Measurements from ENCODE around the gene ZDHHC11B. TPM values are rescaled to one million over a fixed set of nuclear protein-coding genes. Genes with fewer than 3 reads are reported as not detected.
"Not testable (repeated sequence)": the region's sequence is repeated elsewhere in the genome, so short reads cannot be mapped to it uniquely, and the experiment has no call there.

The ZDHHC11B gene
- total and polyA plus RNA-seq, 2 donors (not counting 1 experiment from before 2014, with no cell fraction given): under 0.01 TPM; not detected in 1

GRCh38 chr5:732754-733454 lies 51.6 kb downstream of the ZDHHC11B start:
- H3K4me2 ChIP-seq (ENCODE audit: extremely low read depth, insufficient read depth, low read length); H3K27me3 ChIP-seq (ENCODE audit: control insufficient read depth, insufficient read depth, low read length); H3K4me3 ChIP-seq (replicated peaks in 1 of 4; ENCODE audit: control extremely low read depth in 1 of 4, insufficient read depth in 1 of 4, low read depth in 3 of 4, low read length in 4 of 4); H3K4me1 ChIP-seq (ENCODE audit: control insufficient read depth, extremely low read depth, insufficient read depth, low read length); H2AFZ ChIP-seq (ENCODE audit: low read length); H3K79me2 ChIP-seq (ENCODE audit: control insufficient read depth, insufficient read depth, low read length); H4K20me1 ChIP-seq (ENCODE audit: control insufficient read depth, extremely low read depth, insufficient read depth, low read length); DNase-seq (ENCODE audit: low read depth in 2 of 2); H3K9ac ChIP-seq (ENCODE audit: insufficient read depth, low read length); H3K27ac ChIP-seq (ENCODE audit: insufficient read depth, low read length); H3K9me3 ChIP-seq (ENCODE audit: control insufficient read depth, insufficient read depth, low read depth, low read length); H3K36me3 ChIP-seq (ENCODE audit: control insufficient read depth, insufficient read depth, low read length): not testable (repeated sequence)

- not testable (repeated sequence) for DNase-seq (ENCODE audit: low read depth in 2 of 2); H3K79me2 ChIP-seq (ENCODE audit: control insufficient read depth, insufficient read depth, low read length); H3K4me1 ChIP-seq (ENCODE audit: control insufficient read depth, extremely low read depth, insufficient read depth, low read length); H4K20me1 ChIP-seq (ENCODE audit: control insufficient read depth, extremely low read depth, insufficient read depth, low read length); H2AFZ ChIP-seq (ENCODE audit: low read length); H3K4me2 ChIP-seq (ENCODE audit: extremely low read depth, insufficient read depth, low read length); H3K9me3 ChIP-seq (ENCODE audit: control insufficient read depth, insufficient read depth, low read depth, low read length); H3K27ac ChIP-seq (ENCODE audit: insufficient read depth, low read length); H3K27me3 ChIP-seq (ENCODE audit: control insufficient read depth, insufficient read depth, low read length); H3K9ac ChIP-seq (ENCODE audit: insufficient read depth, low read length); H3K4me3 ChIP-seq (replicated peaks in 1 of 4; ENCODE audit: control extremely low read depth in 1 of 4, insufficient read depth in 1 of 4, low read depth in 3 of 4, low read length in 4 of 4); H3K36me3 ChIP-seq (ENCODE audit: control insufficient read depth, insufficient read depth, low read length)
These were observed 55.3 kb downstream of the ZDHHC11B start for GRCh38 chr5:729225-729624.

- not testable (repeated sequence) for H3K4me1 ChIP-seq (ENCODE audit: control insufficient read depth, extremely low read depth, insufficient read depth, low read length); H4K20me1 ChIP-seq (ENCODE audit: control insufficient read depth, extremely low read depth, insufficient read depth, low read length); H3K9me3 ChIP-seq (ENCODE audit: control insufficient read depth, insufficient read depth, low read depth, low read length); H3K79me2 ChIP-seq (ENCODE audit: control insufficient read depth, insufficient read depth, low read length); H3K27me3 ChIP-seq (ENCODE audit: control insufficient read depth, insufficient read depth, low read length); H3K4me3 ChIP-seq (replicated peaks in 1 of 4; ENCODE audit: control extremely low read depth in 1 of 4, insufficient read depth in 1 of 4, low read depth in 3 of 4, low read length in 4 of 4); H3K9ac ChIP-seq (ENCODE audit: insufficient read depth, low read length); H3K27ac ChIP-seq (ENCODE audit: insufficient read depth, low read length); DNase-seq (ENCODE audit: low read depth in 2 of 2); H3K36me3 ChIP-seq (ENCODE audit: control insufficient read depth, insufficient read depth, low read length); H3K4me2 ChIP-seq (ENCODE audit: extremely low read depth, insufficient read depth, low read length); H2AFZ ChIP-seq (ENCODE audit: low read length)
These were observed 57.4 kb downstream of the ZDHHC11B start for GRCh38 chr5:727087-727486.

- not testable (repeated sequence) for H3K9me3 ChIP-seq (ENCODE audit: control insufficient read depth, insufficient read depth, low read depth, low read length); H3K4me3 ChIP-seq (replicated peaks in 1 of 4; ENCODE audit: control extremely low read depth in 1 of 4, insufficient read depth in 1 of 4, low read depth in 3 of 4, low read length in 4 of 4); H3K4me1 ChIP-seq (ENCODE audit: control insufficient read depth, extremely low read depth, insufficient read depth, low read length); H3K79me2 ChIP-seq (ENCODE audit: control insufficient read depth, insufficient read depth, low read length); H2AFZ ChIP-seq (ENCODE audit: low read length); H4K20me1 ChIP-seq (ENCODE audit: control insufficient read depth, extremely low read depth, insufficient read depth, low read length); H3K9ac ChIP-seq (ENCODE audit: insufficient read depth, low read length); DNase-seq (ENCODE audit: low read depth in 2 of 2); H3K27ac ChIP-seq (ENCODE audit: insufficient read depth, low read length); H3K27me3 ChIP-seq (ENCODE audit: control insufficient read depth, insufficient read depth, low read length); H3K36me3 ChIP-seq (ENCODE audit: control insufficient read depth, insufficient read depth, low read length); H3K4me2 ChIP-seq (ENCODE audit: extremely low read depth, insufficient read depth, low read length)
These were observed 60.7 kb downstream of the ZDHHC11B start for GRCh38 chr5:723865-724264.

GRCh38 chr5:723309-723708 lies 61.2 kb downstream of the ZDHHC11B start:
- H3K36me3 ChIP-seq (ENCODE audit: control insufficient read depth, insufficient read depth, low read length); H3K9me3 ChIP-seq (ENCODE audit: control insufficient read depth, insufficient read depth, low read depth, low read length); H3K79me2 ChIP-seq (ENCODE audit: control insufficient read depth, insufficient read depth, low read length); H3K4me2 ChIP-seq (ENCODE audit: extremely low read depth, insufficient read depth, low read length); H3K27me3 ChIP-seq (ENCODE audit: control insufficient read depth, insufficient read depth, low read length); H3K4me1 ChIP-seq (ENCODE audit: control insufficient read depth, extremely low read depth, insufficient read depth, low read length); DNase-seq (ENCODE audit: low read depth in 2 of 2); H3K27ac ChIP-seq (ENCODE audit: insufficient read depth, low read length); H3K9ac ChIP-seq (ENCODE audit: insufficient read depth, low read length); H3K4me3 ChIP-seq (replicated peaks in 1 of 4; ENCODE audit: control extremely low read depth in 1 of 4, insufficient read depth in 1 of 4, low read depth in 3 of 4, low read length in 4 of 4); H2AFZ ChIP-seq (ENCODE audit: low read length); H4K20me1 ChIP-seq (ENCODE audit: control insufficient read depth, extremely low read depth, insufficient read depth, low read length): not testable (repeated sequence)

- not testable (repeated sequence) for H2AFZ ChIP-seq (ENCODE audit: low read length); H3K4me1 ChIP-seq (ENCODE audit: control insufficient read depth, extremely low read depth, insufficient read depth, low read length); H3K9me3 ChIP-seq (ENCODE audit: control insufficient read depth, insufficient read depth, low read depth, low read length); DNase-seq (ENCODE audit: low read depth in 2 of 2); H3K27ac ChIP-seq (ENCODE audit: insufficient read depth, low read length); H3K27me3 ChIP-seq (ENCODE audit: control insufficient read depth, insufficient read depth, low read length); H3K9ac ChIP-seq (ENCODE audit: insufficient read depth, low read length); H3K36me3 ChIP-seq (ENCODE audit: control insufficient read depth, insufficient read depth, low read length); H3K4me3 ChIP-seq (replicated peaks in 1 of 4; ENCODE audit: control extremely low read depth in 1 of 4, insufficient read depth in 1 of 4, low read depth in 3 of 4, low read length in 4 of 4); H4K20me1 ChIP-seq (ENCODE audit: control insufficient read depth, extremely low read depth, insufficient read depth, low read length); H3K4me2 ChIP-seq (ENCODE audit: extremely low read depth, insufficient read depth, low read length); H3K79me2 ChIP-seq (ENCODE audit: control insufficient read depth, insufficient read depth, low read length)
These were observed 65.2 kb downstream of the ZDHHC11B start for GRCh38 chr5:719379-719778.
